VCaP (cell line): ENCODE measurements around the gene NACC1.
"Not testable (repeated sequence)": the region's sequence is repeated elsewhere in the genome, so short reads cannot be mapped to it uniquely, and the experiment has no call there.

Source experiments
- H3K27ac ChIP-seq: fragments of 450-650 bp; 2 replicates; pipeline ENCODE4 v1.5.1; 2017
- TF ChIP-seq, protein P1 (sequence below): fragments of 450-650 bp; conservative IDR thresholded peaks from 2 replicates; pipeline ENCODE4 v1.5.1; 2017; ENCODE audit warnings: mild to moderate bottlenecking, moderate library complexity

Gene NACC1

GRCh38 chr19:13171146-13171545 lies 53.1 kb downstream of the NACC1 start:
- H3K27ac ChIP-seq, result no peak overlapping the region
- TF ChIP-seq, protein P1, sequence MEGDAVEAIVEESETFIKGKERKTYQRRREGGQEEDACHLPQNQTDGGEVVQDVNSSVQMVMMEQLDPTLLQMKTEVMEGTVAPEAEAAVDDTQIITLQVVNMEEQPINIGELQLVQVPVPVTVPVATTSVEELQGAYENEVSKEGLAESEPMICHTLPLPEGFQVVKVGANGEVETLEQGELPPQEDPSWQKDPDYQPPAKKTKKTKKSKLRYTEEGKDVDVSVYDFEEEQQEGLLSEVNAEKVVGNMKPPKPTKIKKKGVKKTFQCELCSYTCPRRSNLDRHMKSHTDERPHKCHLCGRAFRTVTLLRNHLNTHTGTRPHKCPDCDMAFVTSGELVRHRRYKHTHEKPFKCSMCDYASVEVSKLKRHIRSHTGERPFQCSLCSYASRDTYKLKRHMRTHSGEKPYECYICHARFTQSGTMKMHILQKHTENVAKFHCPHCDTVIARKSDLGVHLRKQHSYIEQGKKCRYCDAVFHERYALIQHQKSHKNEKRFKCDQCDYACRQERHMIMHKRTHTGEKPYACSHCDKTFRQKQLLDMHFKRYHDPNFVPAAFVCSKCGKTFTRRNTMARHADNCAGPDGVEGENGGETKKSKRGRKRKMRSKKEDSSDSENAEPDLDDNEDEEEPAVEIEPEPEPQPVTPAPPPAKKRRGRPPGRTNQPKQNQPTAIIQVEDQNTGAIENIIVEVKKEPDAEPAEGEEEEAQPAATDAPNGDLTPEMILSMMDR, result no peak

GRCh38 chr19:13172346-13173138 lies 54.5 kb downstream of the NACC1 start:
- H3K27ac ChIP-seq, result no peak overlapping the region
- TF ChIP-seq, protein P1, result no peak

- no peak overlapping the region for H3K27ac ChIP-seq
- TF ChIP-seq, protein P1, result no peak
These were observed 55.2 kb downstream of the NACC1 start for GRCh38 chr19:13173139-13173737.

- TF ChIP-seq, protein P1, result no peak
- H3K27ac ChIP-seq, result no peak overlapping the region
These were observed 58.3 kb downstream of the NACC1 start for GRCh38 chr19:13176345-13176744.

DNA sequence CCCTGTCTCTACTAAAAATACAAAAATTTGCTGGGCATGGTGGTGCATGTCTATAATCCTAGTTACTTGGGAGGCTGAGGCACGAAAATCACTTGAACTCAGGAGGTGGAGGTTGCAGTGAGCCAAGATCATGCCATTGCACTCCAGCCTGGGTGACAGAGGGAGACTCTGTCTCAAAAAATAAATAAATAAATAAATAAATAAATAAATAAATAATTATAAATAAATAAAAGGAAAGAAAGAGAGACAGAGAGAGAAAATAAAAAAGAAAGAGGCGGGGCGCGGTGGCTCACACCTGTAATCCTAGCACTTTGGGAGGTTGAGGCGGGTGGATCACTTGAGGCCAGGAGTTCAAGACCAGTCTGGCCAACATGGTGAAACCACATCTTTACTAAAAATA lies 59.5 kb downstream of the NACC1 start:
- not testable (repeated sequence) for H3K27ac ChIP-seq

GRCh38 chr19:13178291-13178690 lies 60.2 kb downstream of the NACC1 start:
- H3K27ac ChIP-seq, result not testable (repeated sequence)

GRCh38 chr19:13181747-13182388 lies 63.8 kb downstream of the NACC1 start:
- TF ChIP-seq, protein P1, result no peak
- H3K27ac ChIP-seq, result peak overlapping the region; percentile 44

GRCh38 chr19:13184926-13185325 lies 66.9 kb downstream of the NACC1 start:
- not testable (repeated sequence) for H3K27ac ChIP-seq

DNA sequence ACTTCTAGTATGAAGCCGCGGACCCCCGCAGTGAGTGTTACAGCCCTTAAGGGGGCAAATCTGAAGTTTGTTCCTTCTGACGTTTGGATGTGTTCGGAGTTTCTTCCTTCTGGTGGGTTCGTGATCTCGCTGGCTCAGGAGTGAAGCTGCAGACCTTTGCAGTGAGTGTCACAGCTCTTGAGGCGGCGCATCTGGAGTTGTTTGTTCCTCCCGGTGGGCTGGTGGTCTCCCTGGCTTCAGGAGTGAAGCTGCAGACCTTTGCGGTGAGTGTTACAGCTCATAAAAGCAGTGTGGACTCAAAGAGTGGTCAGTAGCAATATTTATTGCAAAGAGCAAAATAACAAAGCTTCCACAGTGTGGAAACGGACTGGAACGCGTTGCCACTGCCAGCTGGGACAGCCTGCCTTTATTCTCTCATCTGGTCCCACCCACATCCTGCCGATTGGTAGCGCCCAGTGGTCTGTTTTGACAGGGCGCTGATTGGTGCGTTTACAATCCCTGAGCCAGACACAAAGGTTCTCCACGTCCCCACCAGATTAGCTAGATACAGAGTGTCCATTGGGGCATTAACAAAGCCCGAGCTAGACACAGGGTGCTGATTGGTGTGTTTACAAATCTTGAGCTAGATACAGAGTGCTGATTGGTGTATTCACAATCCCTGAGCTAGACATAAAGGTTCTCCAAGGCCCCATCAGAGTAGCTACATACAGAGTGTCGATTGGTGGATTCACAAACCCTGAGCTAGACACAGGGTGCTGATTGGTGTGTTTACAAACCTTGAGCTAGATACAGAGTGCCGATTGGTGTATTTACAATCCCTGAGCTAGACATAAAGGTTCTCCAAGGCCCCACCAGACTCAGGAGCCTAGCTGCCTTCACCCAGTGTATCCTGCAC lies 67.9 kb downstream of the NACC1 start:
- not testable (repeated sequence) for H3K27ac ChIP-seq

DNA sequence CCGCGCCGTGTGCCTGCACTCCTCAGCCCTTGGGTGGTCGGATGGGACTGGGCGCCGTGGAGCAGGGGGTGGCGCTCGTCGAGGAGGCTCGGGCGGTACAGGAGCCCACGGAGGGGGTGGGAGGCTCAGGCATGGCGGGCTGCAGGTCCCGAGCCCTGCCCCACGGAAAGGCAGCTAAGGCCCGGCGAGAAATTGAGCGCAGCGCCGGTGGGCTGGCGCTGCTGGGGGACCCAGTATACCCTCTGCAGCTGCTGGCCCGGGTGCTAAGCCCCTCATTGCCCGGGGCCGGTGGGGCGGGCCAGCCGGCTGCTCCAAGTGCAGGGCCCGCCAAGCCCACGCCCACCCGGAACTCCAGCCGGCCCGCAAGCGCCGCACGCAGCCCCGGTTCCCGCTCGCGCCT lies 68.6 kb downstream of the NACC1 start:
- not testable (repeated sequence) for H3K27ac ChIP-seq
